Pancreas (tissue), 10 donors: ENCODE measurements around the gene MTNR1B. TPM values are rescaled to one million over a fixed set of nuclear protein-coding genes. Genes with fewer than 3 reads are reported as not detected.
A peak's percentile ranks its signal among the peaks of the same experiment; 100 is the strongest.

Source experiments
- ATAC-seq, 4 donors: fragments of 200-7000 bp; cut with Tn5 transposase; one replicate each; pipeline versions ENCODE4 v1.8.0 to v1.9.1; 2020; ENCODE audit warnings: mild to moderate bottlenecking in 4 of 4, moderate library complexity in 4 of 4
- DNase-seq, 6 donors: peaks; one replicate each; pipeline ENCODE4 v3.0.0-alpha.2; 2020
- FAIRE-seq: peaks from 2 replicates; lab custom pipeline; 2012; peaks lifted over from hg19 to GRCh38; lab: Jason Lieb, UNC
- H3K27ac ChIP-seq, 4 donors: fragments of 200-600 bp; sonication (generic); 1 replicate in 3 of 4; 2 replicates in 1 of 4; pipeline versions ENCODE4 v1.5.0 to v1.8.0; 2020
- H3K27me3 ChIP-seq, 4 donors: fragments of 200-600 bp; one replicate each; pipeline ENCODE4 v1.8.0; 2021
- H3K36me3 ChIP-seq, 3 donors: fragments of 200-600 bp; sonication (generic) in 1 of 3; one replicate each; pipeline versions ENCODE4 v1.5.0 to v1.8.0; 2020 to 2021
- H3K4me1 ChIP-seq, 3 donors: fragments of 200-600 bp; one replicate each; pipeline ENCODE4 v1.8.0; 2021
- H3K4me3 ChIP-seq, 4 donors: fragments of 200-600 bp; sonication (generic) in 2 of 4; one replicate each; pipeline versions ENCODE4 v1.5.0 to v1.8.0; 2020 to 2021
- H3K9me3 ChIP-seq, 4 donors: fragments of 200-600 bp; one replicate each; pipeline ENCODE4 v1.8.0; 2021
- CTCF ChIP-seq, 4 donors: fragments of 200-600 bp; sonication (generic) in 3 of 4; IDR thresholded peaks; one replicate each; pipeline versions ENCODE4 v1.5.0 to v1.8.0; 2021; ENCODE audit warnings: antibody characterized with exemption in 4 of 4
- WGBS, 2 donors: extraction: QIAGEN DNeasy Blood & Tissue Kit; methylation state at CpG; one replicate each; pipeline ENCODE4 v1.1.7; 2013; 5-methylcytosine and 5-hydroxymethylcytosine counted together
- intact Hi-C, 3 donors: fragments of 100-400 bp; cut with DNase I; formaldehyde crosslinking; loops; one replicate each; pipeline versions ENCODE4 v1.11.1 to v1.14.2; 2022
- polyA plus RNA-seq, 2 donors: library from polyadenylated mRNA; stranded (reverse); fragments of 200-250 nt; gene quantifications; one replicate each; pipeline ENCODE4 v1.2.3, GENCODE V29; 2013
- total RNA-seq, 6 donors: library from RNA; stranded (reverse); fragmentation: NEBNext Ultra II Directional in 4 of 6; extraction: Animal tissue kit (Norgen Biotek cat#: 25700) in 4 of 6; gene quantifications; one replicate each; pipeline versions ENCODE4 v1.2.1 to v1.2.4, GENCODE V29; 2021 to 2023
- donor health status: healthy with polysubstance abuse.
- donor health status: DM: no; HTN: no; CAD: no; lungs with moderate emphysema.
- donor health status: DM: no; HTN: no; CAD: no.
- donor health status: control.
- donor health status: control.
- donor health status: Bipolar disorder and iron deficiency.
- donor health status: DM: yes; HTN: yes; CAD: no.
- donor health status: DM: no; HTN: no; CAD: no.
- donor health status: DM: no; HTN: no; CAD: no.
- donor health status: DM: yes; HTN: yes; CAD: no.

The MTNR1B gene
- total and polyA plus RNA-seq, 8 donors, result 0.07 TPM; not detected in 7

GRCh38 chr11:92972248-92972647 lies 2.8 kb downstream of the MTNR1B start:
- H3K4me1 ChIP-seq, result no peaks in the 10 kb centered on the region
- no peak for FAIRE-seq
- 66 to 80% methylated on average over 2 of the region's 2 CpGs for WGBS, 2 donors
- no peak for ATAC-seq
- no peaks in the 10 kb centered on the region for H3K9me3 ChIP-seq
- intact Hi-C loops, result no loop called here
- H3K27me3 ChIP-seq, result peaks cover 0 to 9% (median 5%) of the 10 kb centered on the region in 4 donors
- no peak overlapping the region for H3K27ac ChIP-seq
- DNase-seq, result no peak
- no peak overlapping the region for H3K4me3 ChIP-seq
- H3K36me3 ChIP-seq, result no peaks in the 10 kb centered on the region
- TF ChIP-seq CTCF (IDR thresholded peaks at IDR 0.05), result no peak

GRCh38 chr11:92975285-92975684 lies 5.8 kb downstream of the MTNR1B start:
- FAIRE-seq, result no peak
- no peak for TF ChIP-seq CTCF (IDR thresholded peaks at IDR 0.05)
- no peaks in the 10 kb centered on the region for H3K4me1 ChIP-seq
- intact Hi-C loops, result no loop called here
- DNase-seq, result no peak
- no peak overlapping the region for H3K4me3 ChIP-seq
- 53 to 55% methylated on average over 3 of the region's 3 CpGs for WGBS, 2 donors
- H3K36me3 ChIP-seq, result no peaks in the 10 kb centered on the region
- H3K9me3 ChIP-seq, result no peaks in the 10 kb centered on the region
- no peak for ATAC-seq
- peaks cover 0 to 4% (median 0%) of the 10 kb centered on the region in 4 donors for H3K27me3 ChIP-seq
- no peak overlapping the region for H3K27ac ChIP-seq

- H3K9me3 ChIP-seq, result no peaks in the 10 kb centered on the region
- no peak for ATAC-seq
- no peaks in the 10 kb centered on the region for H3K36me3 ChIP-seq
- intact Hi-C loops, result no loop called here
- H3K4me3 ChIP-seq, result no peak overlapping the region
- no peak overlapping the region for H3K27ac ChIP-seq
- DNase-seq, result no peak
- no peaks in the 10 kb centered on the region for H3K27me3 ChIP-seq
- no peak for FAIRE-seq
- no peaks in the 10 kb centered on the region for H3K4me1 ChIP-seq
- no peak for TF ChIP-seq CTCF (IDR thresholded peaks at IDR 0.05)
Observed at GRCh38 chr11:92976681-92977080, 7.2 kb downstream of the MTNR1B start.

GRCh38 chr11:92977401-92977800 lies 8.0 kb downstream of the MTNR1B start:
- no peak for TF ChIP-seq CTCF (IDR thresholded peaks at IDR 0.05)
- WGBS, 2 donors, result 73 to 75% methylated on average over 2 of the region's 2 CpGs
- H3K27me3 ChIP-seq, result no peaks in the 10 kb centered on the region
- H3K4me1 ChIP-seq, result no peaks in the 10 kb centered on the region
- DNase-seq (no peak), FAIRE-seq (no peak), ATAC-seq (no peak)
- no peaks in the 10 kb centered on the region for H3K36me3 ChIP-seq
- no peaks in the 10 kb centered on the region for H3K9me3 ChIP-seq
- H3K4me3 ChIP-seq, result no peak overlapping the region
- intact Hi-C loops, result no loop called here
- H3K27ac ChIP-seq, result no peak overlapping the region

- H3K27ac ChIP-seq, result no peak overlapping the region
- 62 to 71% methylated on average over 7 of the region's 7 CpGs for WGBS, 2 donors
- no peak for TF ChIP-seq CTCF (IDR thresholded peaks at IDR 0.05)
- H3K27me3 ChIP-seq, result no peaks in the 10 kb centered on the region
- intact Hi-C loops, result no loop called here
- no peak for DNase-seq
- peak in 2 of 4 donors; percentile 42 to 52 for ATAC-seq
- no peaks in the 10 kb centered on the region for H3K9me3 ChIP-seq
- H3K4me1 ChIP-seq, result no peaks in the 10 kb centered on the region
- H3K36me3 ChIP-seq, result no peaks in the 10 kb centered on the region
- H3K4me3 ChIP-seq, result no peak overlapping the region
- no peak for FAIRE-seq
Observed at GRCh38 chr11:92978271-92979111, 9.0 kb downstream of the MTNR1B start.
